GM21528 (cell line): Measurements from ENCODE around the gene N4BP2.
"Not testable (repeated sequence)": the region's sequence is repeated elsewhere in the genome, so short reads cannot be mapped to it uniquely, and the experiment has no call there.

Experiments used
- ATAC-seq: cut with Tn5 transposase; IDR thresholded peaks from one replicate; pipeline ENCODE4 v1.9.1; 2021; ENCODE audit warnings: mild to moderate bottlenecking, moderate library complexity; ENCODE audit not compliant: unreplicated experiment, low FRiP score

N4BP2 gene

DNA sequence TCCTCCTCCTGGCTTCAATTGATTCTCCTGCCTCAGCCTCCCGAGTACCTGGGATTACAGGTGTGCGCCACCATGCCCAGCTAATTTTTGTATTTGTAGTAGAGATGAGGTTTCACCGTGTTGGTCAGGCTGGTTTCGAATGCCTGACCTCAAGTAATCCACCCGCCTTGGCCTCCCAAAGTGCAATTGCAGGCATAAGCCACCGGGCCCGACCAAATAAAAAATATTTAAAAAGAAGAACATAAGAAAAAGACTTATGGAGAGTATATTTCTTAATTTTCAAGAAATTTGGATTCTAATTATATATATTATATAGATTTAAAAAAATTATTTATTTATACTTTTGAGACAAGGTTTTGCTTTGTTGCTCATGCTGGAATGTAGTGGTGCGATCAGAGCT is 29.8 kb downstream of the N4BP2 start:
- no peak for ATAC-seq

DNA sequence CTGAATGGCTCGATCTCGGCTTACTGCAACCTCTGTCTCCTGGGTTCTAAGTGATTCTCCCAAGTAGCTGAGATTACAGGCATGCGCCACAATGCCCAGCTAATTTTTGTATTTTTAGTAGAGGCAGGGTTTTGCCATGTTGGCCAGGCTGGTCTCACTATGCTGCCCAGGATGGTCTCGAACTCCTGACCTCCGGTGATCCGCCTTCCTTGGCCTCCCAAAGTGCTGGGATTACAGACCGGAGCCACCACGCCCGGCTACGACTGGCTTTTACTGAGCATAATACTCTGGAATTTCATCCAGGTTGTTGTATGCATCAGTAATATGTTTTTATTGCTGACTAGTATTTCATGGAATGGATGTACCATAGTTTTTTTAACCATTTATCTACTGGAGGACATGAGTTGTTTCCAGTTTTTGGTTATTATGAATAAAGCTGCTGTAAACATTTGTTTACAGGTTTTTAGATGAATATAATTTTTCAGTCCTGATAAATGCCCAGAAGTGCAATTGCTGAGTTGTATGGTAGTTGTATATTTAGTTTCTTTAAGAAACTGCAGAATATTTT is 31.2 kb downstream of the N4BP2 start:
- ATAC-seq: no peak

DNA sequence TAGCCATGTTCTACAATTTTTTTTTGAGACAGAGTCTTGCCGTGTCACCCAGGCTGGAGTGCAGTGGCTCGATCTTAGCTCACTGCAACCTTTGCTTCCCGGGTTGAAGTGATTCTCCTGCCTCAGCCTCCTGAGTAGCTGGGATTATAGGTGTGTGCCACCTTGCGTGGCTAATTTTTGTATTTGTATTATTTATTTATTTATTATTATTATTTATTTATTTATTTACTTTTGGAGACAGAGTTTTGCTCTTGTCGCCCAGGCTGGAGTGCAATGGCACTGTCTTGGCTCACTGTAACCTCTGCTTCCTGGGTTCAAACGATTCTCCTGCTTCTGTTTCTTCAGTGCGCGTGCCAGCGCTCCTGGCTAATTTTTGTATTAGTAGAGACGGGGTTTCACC is 36.8 kb downstream of the N4BP2 start:
- ATAC-seq: not testable (repeated sequence)

DNA sequence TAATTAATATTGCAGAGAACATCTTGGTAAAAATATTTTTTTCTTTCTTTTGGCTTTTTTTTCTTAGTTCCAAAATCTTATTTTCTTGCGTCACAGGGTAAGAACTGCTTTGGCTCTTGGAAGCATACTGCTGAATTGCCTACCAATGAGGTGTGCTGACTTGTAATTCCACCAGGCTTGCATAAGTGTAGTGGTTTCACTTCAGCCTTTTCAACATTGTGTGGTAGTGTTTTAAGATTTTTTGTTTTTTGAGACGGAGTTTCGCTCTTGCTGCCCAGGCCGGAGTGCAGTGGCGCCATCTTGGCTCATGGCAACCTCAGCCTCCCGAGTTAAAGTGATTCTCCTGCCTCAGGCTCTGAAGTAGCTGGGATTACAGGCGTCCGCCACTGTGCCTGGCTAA is 42.4 kb downstream of the N4BP2 start:
- ATAC-seq: no peak

DNA sequence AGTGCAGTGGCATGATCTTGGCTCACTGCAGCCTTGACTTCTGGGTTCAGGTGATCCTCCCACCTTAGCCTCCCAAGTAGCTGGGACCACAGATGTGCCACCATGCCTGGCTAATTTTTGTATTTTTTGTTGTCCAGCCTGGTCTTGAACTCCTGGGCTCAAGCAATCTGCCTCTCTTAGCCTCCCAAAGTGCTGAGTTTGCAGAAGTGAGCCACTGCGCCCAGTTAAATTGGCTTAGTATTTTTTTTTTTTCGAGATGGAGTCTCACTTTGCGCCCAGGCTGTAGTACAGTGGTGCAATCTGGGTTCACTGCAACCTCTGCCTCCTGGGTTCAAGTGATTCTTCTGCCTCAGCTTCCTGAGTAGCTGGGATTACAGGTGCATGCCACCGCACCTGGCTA is 50.5 kb downstream of the N4BP2 start:
- ATAC-seq: not testable (repeated sequence)

DNA sequence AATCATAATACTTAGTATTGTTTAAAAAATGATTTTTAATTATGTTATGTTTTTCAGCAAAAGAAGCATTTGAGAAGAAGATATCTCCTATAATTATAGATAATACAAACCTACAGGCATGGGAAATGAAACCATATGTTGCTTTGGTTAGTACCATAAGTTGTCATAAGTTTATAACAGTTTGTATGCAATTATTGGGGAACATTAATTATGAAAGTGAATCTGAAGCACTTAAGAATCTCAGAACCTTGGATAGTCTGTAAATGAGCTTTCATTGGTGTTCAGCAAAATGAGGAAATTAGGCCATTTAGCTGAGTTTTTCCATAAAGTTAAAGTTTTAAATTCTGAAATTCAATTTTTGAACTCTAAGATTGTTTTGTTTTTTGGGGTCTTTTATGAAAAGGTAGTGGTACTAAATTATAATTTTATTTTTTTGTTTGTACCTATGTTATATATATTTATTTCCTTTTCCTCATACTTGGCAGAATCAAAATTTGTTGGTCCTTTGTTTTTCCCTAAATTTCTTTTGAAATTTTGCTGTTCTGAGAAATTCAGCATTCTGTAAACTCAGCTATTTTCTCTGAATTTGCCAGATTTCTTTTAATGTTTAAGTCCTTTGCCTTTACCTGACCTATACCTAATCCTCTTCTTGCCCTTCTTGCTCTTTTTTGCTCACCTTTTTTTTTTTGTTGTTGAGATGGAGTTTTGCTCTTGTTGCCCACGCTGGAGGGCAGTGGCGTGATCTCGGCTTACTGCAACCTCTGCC is 55.6 kb downstream of the N4BP2 start:
- no peak for ATAC-seq

DNA sequence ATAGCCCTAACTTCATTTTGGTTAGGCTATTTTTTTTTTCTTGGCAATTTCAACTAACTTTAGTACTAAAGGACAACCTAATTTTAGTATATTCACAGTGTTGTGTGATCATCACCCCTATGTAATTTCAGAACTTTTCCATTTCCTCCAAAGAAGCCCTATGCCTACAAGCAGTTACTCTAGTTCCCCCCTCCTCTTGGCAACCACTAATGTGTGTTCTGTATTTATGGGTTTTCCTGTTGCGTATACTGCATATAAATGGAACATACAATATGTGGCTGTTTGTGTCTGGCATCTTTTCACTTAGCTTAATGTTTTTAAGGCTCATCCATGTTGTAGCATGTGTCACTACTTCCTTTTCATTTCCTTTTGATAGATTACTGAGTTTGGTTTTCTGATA is 57.6 kb downstream of the N4BP2 start:
- no peak for ATAC-seq

DNA sequence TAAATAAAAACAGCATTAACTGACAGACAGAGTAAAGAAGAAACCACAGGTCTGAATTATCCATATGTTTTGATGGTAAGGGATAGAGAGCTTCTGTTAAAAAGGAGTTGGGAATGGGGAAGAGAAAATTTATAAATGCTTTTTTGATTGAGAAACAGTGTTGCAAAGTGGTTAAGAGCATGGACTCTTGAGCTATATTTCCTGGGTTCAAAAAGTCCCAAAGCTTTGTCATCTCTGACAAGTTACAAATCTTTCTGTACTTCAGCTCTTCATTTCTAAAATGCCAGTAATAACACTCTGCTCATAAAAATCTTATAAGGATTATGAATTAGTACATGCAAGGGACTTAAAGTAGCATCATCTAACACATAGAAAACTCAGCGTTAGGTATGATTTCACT is 62.2 kb downstream of the N4BP2 start:
- ATAC-seq: no peak

DNA sequence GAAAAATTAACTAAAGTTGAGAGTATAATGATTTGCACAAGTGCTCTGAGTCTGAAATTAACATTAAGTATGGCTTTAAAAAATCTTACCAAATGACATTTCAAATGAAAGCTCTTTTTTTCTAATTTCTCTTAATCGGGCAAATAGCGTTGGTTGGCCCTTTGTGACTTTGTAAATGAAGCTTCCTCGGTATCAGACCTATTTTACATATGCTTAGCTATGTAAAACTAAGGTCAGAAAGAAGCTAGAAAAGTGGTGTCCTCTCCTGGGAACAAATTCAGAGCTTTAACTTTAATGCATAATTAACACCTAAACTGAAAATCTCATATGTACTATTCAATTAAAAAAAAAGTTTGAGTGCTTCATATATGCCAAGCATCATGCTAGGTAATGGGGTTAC is 62.7 kb downstream of the N4BP2 start:
- ATAC-seq: no peak

DNA sequence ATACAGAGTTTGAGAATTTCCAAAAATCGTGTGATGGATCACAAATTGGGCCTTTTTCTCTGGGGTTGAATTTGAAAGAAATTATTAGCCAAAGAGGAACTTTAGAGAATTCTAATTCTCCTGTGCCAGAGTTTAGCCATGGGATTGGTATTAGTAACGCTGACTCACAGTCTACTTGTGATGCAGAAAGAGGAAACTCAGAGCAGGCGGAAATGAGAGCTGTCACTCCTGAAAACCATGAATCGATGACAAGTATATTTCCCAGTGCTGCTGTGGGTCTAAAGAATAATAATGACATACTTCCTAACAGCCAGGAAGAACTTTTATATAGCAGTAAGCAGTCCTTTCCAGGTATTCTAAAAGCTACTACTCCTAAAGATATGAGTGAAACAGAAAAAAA is 64.9 kb downstream of the N4BP2 start:
- ATAC-seq: no peak

DNA sequence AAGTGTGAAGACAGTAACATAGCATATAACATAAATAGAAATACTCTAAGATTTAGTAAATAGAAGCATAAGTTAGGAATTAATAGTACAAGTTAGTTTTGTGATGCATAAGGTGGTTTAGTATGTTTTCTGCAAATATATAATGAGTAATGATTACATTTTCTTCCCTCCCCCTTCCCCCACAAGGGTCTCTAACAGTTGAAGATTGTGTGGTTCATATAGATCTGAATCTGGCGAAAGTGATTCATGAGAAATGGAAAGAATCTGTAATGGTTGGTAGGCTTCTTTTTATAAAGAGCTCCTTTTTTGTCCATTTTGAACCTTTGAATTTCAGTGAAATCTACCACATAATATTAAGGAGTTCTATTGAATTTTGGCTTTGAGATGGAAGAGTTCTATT is 66.3 kb downstream of the N4BP2 start:
- no peak for ATAC-seq

DNA sequence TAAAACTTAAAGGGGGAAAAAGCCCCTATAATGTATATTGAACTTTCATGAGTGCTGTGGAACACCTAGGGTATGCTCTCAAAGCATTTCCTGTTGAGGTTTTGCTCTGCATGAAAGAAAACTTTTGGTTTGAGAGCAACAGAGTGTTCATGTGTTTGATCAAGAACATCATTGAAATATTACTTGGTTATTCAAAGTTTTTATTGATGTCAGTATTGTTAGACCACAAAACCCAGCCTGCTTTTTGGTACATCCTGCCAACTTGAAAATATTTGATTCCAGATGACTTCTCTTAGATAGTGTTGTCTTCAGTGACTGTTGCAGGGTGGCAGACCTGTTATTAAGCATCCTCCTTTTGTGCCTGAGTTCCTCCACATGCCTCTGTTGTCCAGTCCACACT is 68.0 kb downstream of the N4BP2 start:
- ATAC-seq: no peak

DNA sequence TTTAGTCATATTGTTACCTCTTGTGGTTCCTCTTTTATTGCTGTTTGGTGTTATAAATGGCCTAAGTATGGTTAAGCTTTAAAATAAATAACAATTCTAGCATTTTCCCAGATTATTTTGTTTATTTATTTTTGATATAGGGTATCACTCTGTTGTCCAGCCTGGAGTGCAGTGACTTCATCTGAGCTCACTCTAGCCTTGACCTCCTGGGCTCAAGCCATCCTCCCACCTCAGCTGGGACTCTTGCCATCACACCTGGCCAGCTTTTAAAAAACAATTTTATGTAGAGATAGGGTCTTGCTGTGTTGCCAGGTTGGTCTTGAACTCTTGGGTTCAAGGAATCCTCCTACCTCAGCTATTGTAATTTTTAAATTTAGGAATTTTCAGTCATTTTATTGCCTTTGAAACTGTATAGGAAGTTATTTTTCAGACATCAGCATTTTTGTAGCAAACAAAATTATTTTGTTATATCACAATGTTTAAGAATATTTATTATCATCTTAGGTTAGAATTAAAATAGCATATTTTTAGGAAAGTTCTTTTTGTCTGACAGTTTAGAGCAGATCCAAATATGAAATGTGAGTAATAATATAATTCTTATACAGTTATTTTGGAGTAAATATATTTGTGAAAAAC is 73.9 kb downstream of the N4BP2 start:
- no peak for ATAC-seq

DNA sequence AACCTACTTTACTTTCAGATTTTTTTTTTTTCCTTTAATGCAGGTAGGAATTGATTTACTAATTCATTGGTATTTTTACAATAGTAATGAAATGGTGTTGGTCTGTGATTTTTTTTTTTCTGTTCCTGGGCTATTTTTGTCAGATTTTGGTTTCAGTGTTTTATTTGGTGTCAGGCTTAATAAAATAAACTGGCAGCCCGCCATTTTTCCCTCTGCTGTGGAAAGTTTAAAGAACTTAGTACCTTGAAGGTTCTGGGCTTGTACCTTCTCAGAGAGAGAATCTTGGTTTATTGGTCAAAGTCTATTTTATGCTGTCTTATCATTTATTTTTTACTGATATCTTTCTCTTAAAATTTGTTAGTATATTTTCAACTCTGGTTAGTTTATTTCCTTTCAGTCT is 76.2 kb downstream of the N4BP2 start:
- ATAC-seq: no peak

DNA sequence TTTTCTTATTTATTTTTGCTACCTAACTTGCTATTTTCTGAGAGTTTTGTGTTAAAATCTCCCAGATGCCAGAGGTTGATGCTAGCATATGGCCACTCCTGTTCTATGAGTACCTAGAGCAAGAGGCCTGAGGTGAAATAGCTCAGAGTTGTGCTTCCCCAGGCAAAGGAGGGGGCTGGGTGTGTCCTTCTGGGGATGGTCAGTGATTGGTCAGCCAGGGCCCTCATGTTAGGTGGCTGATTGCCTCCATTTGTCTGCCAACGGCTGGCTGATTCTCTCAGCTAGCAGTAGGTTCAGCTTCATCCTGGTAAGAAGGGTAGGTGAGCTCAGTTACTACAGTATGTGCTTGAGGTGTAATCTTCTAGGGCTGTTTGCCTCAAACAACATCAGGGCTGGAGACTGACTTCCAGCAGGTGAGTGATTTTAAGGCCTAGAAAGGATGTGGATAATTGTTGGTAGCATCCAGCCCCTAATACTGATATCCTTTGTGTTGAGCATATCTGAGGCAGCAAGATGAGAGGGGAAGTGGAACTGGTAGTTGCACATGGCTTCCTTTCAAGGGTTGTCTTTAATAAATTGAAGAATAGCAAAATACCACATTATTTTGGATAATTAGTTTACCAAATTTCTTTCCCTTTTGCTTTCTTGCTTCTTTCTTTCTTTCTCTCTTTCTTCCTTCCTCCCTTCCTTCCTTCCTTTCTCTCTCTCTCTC is 77.7 kb downstream of the N4BP2 start:
- ATAC-seq: no peak

DNA sequence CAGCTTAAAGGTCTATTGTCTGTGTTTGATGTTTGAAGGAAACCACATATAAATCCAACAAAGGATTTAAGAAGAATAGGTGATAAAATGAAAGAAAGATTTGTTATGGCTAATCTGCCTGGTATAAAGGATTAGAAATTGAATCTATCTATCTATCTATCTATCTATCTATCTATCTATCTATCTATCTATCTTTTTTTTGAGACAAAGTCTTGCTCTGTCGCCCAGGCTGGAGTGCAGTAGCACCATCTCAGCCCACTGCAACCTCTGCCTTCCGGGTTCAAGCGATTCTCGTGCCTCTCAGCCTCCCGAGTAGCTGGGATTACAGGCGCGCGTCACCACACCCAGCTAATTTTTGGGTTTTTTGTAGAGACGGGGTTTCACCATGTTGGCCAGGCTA is 79.6 kb downstream of the N4BP2 start:
- ATAC-seq: not testable (repeated sequence)

DNA sequence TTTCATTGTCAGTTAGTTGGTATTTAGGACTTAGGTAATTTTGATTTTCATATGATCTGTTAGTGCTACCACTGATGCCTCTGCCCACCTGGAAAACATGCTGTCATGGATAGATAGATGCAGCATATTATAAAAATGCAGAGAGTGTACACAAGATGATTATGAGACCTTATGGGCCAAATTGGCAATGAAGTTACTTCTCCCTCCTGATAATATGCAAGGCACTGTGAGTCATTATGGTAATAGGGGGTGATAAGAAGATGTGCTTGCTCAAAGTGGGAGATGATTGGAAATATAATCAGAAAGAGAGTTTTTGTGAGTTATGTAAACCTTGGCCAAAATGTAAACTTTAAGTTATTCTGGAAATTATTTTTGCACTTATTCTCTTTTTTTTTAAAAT is 83.5 kb downstream of the N4BP2 start:
- no peak for ATAC-seq

DNA sequence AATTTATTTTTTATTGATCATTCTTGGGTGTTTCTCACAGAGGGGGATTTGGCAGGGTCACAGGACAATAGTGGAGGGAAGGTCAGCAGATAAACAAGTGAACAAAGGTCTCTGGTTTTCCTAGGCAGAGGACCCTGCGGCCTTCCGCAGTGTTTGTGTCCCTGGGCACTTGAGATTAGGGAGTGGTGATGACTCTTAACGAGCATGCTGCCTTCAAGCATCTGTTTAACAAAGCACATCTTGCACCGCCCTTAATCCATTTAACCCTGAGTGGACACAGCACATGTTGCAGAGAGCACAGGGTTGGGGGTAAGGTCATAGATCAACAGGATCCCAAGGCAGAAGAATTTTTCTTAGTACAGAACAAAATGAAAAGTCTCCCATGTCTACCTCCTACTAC is 83.9 kb downstream of the N4BP2 start:
- not testable (repeated sequence) for ATAC-seq

DNA sequence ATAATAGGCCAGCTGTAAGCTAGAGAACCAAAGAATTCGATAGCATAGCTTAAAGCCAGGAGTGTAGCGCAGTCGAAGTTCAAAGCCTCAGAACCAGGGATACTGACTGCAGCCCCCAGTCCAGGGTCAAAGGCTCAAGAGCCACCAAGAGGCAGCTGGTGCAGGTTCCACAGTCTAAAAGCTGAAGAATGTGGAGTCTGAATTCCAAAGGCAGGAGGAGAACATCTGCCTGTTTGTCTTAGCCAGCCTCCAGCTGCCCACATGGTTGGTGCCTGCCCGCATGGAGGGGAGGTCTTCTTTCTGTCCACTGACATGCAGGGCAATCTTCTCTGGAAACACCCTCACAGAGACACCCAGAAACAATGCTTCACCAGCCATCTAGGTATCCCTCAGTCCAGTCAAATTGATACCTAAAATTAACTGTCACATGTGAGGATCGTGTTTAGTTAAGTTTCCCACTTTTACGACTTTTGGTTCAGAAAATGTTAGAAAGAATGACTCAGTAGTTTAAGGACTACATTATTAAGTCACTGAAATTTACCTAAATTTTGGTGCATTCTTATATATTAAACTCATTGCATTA is 87.4 kb downstream of the N4BP2 start:
- ATAC-seq: no peak

DNA sequence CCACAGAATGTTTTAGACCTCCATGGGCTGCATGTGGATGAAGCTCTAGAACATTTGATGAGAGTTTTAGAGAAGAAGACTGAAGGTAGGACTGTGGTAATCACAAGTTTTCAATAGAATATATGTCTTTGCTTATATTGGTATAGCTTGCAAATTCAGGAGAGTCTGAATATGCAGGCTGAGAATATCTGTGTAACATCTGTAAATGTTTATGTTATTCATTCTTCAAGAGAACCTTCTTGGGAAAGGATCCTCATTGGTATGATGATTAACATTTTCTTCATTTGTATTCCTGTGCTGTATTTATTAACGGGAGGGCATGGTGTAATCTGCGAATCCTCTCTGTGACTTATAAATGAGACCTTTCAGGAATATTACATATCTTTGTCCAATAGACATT is 88.1 kb downstream of the N4BP2 start:
- no peak for ATAC-seq

DNA sequence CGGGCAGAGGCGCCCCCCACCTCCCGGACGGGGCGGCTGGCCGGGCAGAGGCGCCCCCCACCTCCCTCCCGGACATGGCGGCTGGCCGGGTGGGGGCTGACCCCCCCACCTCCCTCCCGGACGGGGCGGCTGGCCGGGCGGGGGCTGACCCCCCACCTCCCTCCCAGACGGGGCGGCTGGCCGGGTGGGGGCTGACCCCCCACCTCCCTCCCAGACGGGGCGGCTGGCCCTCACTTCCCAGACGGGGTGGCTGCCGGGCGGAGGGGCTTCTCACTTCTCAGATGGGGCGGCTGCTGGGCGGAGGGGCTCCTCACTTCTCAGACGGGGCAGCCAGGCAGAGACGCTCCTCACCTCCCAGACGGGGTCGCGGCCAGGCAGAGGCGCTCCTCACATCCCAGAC is 90.8 kb downstream of the N4BP2 start:
- not testable (repeated sequence) for ATAC-seq
